Prostate gland (tissue), 2 donors: ENCODE measurements around the gene OCSTAMP.

Experiments
- CTCF ChIP-seq, 4 experiments: fragments of 200-600 bp in 2 of 4; fragments of 450-650 bp in 2 of 4; sonication (generic) in 2 of 4; IDR thresholded peaks; 1 replicate in 3 of 4; 2 replicates in 1 of 4; pipeline ENCODE4 v1.5.1; 2016 to 2019; ENCODE audit warnings: antibody characterized with exemption in 4 of 4, mild to moderate bottlenecking in 2 of 4, moderate library complexity in 2 of 4
- POLR2A ChIP-seq: fragments of 450-650 bp; IDR thresholded peaks from one replicate; pipeline ENCODE4 v1.6.1; 2016; ENCODE audit warnings: antibody characterized with exemption, mild to moderate bottlenecking
- POLR2AphosphoS5 ChIP-seq: sonication (generic); formaldehyde crosslinking; IDR thresholded peaks from one replicate; pipeline ENCODE4 v1.6.1; 2017; ENCODE audit warnings: antibody characterized with exemption

GRCh38 chr20:46548688-46549087, 1.8 kb downstream of the OCSTAMP start:
- TF ChIP-seq POLR2A: no peak
- no peak for TF ChIP-seq CTCF (IDR thresholded peaks at IDR 0.05)
- TF ChIP-seq POLR2AphosphoS5: no peak
